GM12892 (cell line): Measurements from ENCODE around the gene BUB1B.

ENCODE experiments used
- DNase-seq: peaks from one replicate; pipeline ENCODE4 v3.0.0; 2011; ENCODE audit not compliant: insufficient read length
- FAIRE-seq: peaks from 2 replicates; lab custom pipeline; 2011; peaks lifted over from hg19 to GRCh38; lab: Jason Lieb, UNC
- POLR2A ChIP-seq: IDR thresholded peaks from 2 replicates; pipeline ENCODE4 v1.6.1; 2011; ENCODE audit warnings: low read depth, low read length, control low read depth
- POLR2AphosphoS5 ChIP-seq: IDR thresholded peaks from 2 replicates; pipeline ENCODE4 v1.6.1; 2011; ENCODE audit warnings: low read depth, low read length, control low read depth
- TAF1 ChIP-seq: IDR thresholded peaks from 2 replicates; pipeline ENCODE4 v1.6.1; 2011; ENCODE audit warnings: low read depth, mild to moderate bottlenecking, control low read depth, low read length, borderline replicate concordance

Gene BUB1B

DNA sequence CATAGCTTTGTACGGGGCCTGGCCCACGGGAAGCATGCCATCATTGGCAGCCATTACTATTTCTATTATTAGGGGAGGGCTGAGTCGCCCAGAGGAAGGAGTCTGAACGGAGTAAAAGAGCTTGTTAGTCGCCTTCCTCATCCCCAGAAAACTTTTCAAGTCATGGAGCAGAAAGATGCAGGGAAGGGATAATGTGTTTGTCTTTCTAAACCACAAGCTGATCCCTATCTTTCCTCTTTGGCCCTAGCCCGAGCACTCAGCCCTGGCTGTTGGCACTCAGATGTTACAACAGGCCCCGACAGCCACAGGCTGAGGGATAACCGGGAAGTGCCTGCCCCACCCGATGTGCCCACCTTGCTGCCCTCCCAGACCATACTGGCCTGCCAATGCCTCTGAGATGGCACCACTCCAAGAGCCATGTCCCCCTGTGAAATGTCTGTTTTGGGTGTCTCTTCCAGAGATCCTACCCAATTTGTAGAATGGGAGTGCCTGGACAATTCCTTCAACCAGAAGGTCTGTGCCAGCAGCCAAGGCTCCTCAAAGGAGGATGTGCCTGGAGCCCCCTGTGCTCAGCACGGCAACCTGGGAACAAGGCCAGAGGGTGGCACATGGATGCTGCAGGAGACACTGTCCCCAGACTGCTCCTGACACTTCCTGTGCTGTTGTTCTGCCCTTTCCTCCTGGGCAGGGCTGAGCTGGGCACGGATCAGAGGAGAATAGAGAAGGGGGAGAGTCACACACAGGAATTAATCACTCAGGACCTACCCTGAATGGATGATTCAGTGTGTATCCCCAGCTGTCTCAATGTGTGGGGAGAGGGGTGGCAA, 88.8 kb downstream of the BUB1B start:
- no peak for TF ChIP-seq TAF1
- no peak for TF ChIP-seq POLR2A
- TF ChIP-seq POLR2AphosphoS5 = no peak
- FAIRE-seq (no peak), DNase-seq (no peak)

DNA sequence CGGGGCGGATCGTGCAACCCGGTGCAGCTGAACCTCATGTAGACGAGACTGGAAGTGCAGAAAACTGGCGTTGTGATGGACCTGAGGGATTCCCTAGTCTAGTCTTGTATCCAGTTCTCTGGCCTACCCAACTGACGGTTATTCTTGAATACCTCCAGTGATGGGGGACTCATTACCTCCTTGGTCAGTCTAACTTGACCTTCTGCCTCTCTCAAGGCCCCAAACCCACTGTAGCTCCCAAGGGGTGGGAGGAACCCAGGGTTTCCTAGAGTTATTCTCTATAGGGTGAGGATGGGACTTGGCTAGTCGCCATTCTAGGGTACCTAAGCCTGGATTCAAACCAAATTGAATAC, 89.4 kb downstream of the BUB1B start:
- DNase-seq (no peak), FAIRE-seq (no peak)
- TF ChIP-seq POLR2A (no peak), POLR2AphosphoS5 (no peak), TAF1 (no peak)

DNA sequence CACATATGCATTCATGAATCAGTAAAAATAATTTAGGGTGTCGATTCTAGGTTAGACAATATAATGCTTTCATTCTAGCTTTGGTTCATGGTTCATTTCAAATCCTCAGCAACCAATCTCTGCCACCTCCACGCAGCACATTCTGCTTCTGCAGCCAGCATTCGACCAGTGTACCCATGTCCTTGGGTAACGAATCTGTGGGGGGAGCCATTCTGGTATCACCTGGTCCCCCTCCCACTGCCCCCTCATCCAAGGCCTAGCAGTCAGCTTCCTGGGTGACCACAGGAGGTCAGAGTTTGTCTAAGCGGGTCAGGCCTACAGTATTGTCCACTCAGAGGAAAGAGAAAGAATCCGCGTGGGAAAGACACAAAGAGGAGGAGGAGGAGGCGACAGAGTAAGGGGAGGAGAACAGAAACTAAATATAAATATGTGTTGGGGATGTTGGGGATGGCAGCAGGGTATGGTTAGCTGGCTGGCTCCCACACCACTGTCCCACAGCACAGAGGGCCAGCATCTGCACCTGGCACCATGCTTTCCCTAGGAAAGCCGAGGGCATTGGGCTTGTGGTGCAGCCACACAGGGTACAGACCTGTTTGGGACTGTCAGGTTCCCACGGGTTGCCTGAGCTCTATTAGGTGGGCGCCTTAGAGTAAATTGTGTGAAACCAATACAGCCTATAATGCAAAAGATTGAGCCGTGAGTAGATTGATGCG, 90.1 kb downstream of the BUB1B start:
- FAIRE-seq (no peak), DNase-seq (no peak)
- TF ChIP-seq POLR2A (no peak), POLR2AphosphoS5 (no peak), TAF1 (no peak)

DNA sequence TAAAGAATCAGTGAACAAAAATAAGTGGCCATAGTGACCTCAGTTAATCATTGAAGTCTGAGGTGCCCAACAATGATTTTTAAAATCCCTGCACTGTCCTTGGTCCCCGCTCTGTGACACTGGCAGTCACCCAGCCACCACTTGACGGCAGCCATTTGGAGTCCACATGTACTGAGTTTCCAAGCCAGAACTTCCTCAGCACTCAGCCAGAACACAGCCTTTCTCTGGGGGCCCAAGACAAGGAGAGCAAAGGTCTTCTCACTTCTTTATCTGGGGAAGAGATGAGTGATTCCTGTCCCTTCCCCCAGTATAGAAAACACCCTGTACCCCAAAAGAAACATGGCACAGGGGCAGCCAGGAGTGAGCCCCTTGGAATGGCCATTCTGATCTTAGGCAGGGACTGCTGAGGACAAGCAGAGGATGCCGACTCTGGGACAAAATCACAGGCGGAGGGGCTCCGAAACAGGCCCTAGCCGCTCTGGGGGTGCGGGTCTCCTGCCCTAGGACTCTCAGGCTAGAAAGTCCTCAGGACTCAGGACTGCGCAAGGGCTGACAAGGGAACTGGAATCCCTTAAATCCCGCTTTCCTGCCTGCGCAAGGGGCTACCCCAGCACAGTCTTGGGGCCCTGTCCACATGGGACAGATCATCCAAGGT, 90.7 kb downstream of the BUB1B start:
- DNase-seq (no peak), FAIRE-seq (no peak)
- TF ChIP-seq TAF1 (no peak), POLR2A (no peak)

DNA sequence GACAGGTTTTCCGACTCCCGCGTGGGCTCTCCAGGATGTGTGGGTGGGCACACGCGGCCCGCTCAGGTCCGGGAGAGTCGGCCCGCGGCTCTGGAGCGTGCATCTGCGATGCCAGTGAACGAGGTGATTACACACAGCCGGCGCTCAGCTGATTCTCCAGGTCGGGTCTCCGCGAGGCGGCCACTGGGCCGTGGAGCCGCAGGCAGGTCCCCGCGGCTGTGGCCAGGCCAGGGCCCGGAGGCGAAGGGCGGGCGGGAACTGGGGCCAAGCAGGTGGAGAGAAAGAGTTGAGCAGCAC, 91.2 kb downstream of the BUB1B start:
- DNase-seq (no peak), FAIRE-seq (no peak)

DNA sequence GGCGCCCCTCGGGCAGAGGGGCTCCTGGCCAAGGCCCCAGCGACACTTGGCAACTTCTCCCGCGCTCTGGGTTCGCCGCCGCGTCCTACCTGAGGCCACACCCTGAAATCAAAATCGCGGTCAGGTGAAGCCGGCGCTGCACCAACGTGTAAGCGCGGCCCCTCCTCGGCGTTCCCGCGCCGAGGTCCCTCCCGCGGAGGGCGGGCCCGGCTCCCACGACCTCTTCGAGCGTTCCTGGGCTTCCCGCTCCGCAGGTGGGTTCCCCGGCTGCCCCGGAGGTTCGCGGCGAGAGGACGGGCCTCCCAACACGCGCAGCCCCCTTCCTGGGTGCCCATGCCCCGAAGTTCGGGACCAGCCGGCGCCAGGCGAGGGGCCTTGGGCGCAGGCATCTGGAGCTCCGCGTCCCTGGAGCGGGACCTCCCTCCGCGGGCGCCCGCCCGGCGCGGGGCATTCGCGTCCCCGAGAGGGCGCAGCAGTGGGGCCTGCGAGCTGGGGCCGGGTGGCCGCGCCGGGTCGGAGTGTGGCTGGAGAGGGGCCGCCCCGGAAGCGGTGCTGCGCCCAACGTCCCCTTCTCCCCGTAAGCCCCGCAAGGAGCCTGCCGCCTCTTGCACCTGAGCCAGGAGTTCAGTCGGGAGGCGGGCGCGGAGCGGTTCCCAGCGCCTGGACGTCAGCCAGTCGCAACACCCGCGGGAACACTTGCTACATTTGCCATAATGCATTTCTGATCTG, 91.7 kb downstream of the BUB1B start:
- TF ChIP-seq POLR2A (no peak; the same call in 1 of the 2 replicates), POLR2AphosphoS5 (no peak), TAF1 (no peak)
- FAIRE-seq = peak; percentile 27
- DNase-seq = peak; percentile 60

More for the DNA sequence above, 91.2 kb downstream of the BUB1B start:
- no peak for TF ChIP-seq POLR2AphosphoS5
- no peak for TF ChIP-seq TAF1
- TF ChIP-seq POLR2A = no peak

DNA sequence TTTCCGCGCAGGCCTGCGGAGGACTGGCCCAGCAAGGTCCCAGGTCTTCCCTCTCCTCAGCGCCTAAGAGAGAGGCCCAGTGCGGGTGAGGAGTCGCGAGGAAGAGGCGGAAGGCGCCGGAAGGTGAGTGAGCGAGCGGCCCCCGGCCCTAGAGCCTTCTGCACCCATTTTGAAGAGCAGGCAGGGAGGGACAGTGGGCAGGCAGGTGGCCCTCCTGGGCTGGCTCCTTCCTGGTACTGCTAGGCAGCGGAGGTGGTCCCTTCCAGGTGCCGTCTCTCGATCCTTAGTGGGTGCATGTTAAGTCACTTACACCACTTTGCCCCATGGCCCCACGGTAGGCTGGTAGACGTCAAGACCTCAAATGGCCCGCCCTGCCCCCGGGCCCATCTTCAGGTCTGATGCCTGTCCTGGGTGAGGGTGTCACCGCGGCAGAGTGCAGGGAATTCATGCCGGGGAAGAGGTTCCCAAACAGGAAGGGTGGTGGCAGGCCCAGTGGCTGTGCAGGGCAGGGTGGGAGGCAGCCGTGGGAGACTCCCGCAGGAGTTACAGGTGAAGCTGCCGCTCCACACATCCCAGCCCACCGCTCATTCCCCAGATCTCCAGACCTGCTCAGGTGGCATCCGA, 92.4 kb downstream of the BUB1B start:
- FAIRE-seq = peak; percentile 14
- DNase-seq = no peak
- TF ChIP-seq POLR2A = no peak
- no peak for TF ChIP-seq TAF1
- TF ChIP-seq POLR2AphosphoS5 = no peak

DNA sequence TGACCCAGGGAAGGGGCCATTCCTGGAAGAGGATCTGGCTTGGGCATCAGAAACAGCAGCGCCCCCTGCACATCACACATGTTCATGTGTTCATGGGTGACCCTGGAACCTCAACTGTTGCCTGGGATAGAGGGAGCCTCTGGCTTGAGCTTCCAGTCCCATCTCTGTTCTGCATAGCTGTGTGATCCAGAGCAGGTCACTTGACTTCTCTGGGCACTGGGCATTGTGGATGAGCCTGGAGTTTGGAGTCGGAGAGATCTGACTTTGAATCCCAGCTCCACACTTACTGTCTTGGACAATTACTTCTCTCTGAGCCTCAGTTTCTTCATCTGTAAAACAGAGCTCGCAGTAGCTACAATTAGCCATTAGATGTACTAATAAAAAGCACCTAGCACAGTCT, 93.6 kb downstream of the BUB1B start:
- TF ChIP-seq POLR2AphosphoS5 (no peak), TAF1 (no peak), POLR2A (no peak)
- no peak for FAIRE-seq

DNA sequence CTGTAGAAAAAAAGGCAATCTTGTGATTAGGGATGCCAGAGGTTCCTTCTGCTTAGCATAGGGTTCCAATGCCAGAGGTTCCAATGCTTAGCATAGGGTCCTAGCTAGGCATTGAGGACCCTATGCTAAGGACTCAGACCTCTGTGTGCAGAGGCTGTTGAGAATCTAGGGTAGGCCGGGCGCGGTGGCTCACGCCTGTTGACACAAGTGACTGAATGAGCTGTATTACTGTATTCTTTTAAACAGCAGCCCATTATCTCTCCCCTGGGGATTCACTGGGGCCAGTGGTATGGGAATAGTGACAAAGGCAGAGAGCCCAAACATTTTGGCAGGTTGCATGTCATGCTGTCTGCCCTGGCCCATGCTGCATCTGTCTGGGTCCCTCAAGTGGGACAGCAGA, 94.2 kb downstream of the BUB1B start:
- FAIRE-seq = no peak
- no peak for TF ChIP-seq TAF1
- no peak for TF ChIP-seq POLR2A
- no peak for TF ChIP-seq POLR2AphosphoS5
- DNase-seq = no peak

More for the DNA sequence above, 93.6 kb downstream of the BUB1B start:
- DNase-seq = no peak

DNA sequence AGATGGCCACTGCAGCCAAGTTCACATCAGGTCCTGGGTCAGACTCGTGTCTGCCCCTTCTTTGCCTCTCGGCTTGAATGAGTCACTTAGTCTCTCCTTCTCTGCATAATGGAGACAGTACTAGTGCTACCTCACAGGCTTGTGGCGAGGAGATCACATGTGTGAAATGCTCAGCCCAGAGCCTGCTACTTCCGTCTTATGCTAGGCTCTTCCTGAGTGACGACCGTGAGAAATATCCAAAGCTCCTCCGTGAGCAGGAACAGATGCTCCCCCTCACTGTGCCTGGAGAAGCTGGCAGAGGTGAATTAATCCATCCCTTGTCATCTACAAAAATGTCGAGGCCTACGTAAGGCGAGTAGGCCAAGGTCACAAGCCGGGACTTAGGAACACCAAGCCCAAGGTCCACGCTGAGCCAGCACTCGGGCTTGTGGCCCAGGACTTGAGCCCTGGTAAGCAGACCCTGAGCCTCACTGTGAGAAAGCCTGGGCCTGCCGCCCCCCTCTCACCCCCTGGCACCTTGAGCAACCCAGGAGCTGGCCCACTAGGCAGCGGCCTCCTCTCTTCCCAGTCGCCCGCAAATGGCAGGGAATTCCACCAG, 95.9 kb downstream of the BUB1B start:
- FAIRE-seq (peak; percentile 24), DNase-seq (no peak)
- TF ChIP-seq POLR2A = no peak
- TF ChIP-seq POLR2AphosphoS5 = no peak
- TF ChIP-seq TAF1 = no peak
